HCT116 (cell line): ENCODE data around the gene APBB2. TPM values are rescaled to one million over a fixed set of nuclear protein-coding genes. Genes with fewer than 3 reads are reported as not detected.

Experiments used
- ATAC-seq: fragments of 200-7000 bp; cut with Tn5 transposase; 2 replicates; pipeline ENCODE4 v1.9.1; 2020; ENCODE audit warnings: mild to moderate bottlenecking, moderate library complexity
- BruUV-seq: library from RNA; stranded (reverse); fragments of 400-500 nt; replicated peaks from 2 replicates; lab custom pipeline; 2021; lab: Mats Ljungman, UMichigan
- CTCF ChIA-PET: fragments of 300-600 bp; sonication (Branson Sonifier 250); formaldehyde crosslinking; loops from one replicate; lab custom pipeline; 2021; ENCODE audit warnings: antibody characterized with exemption; lab: Charles Lee
- POLR2A ChIA-PET: fragments of 300-600, 350-600 bp; sonication (Branson Sonifier 250); formaldehyde crosslinking; loops from one replicate; lab custom pipeline; 2021; ENCODE audit warnings: antibody characterized with exemption; lab: Charles Lee
- RAD21 ChIA-PET, 2 experiments: fragments of 300-600 bp; sonication (Branson Sonifier 250); formaldehyde crosslinking; loops; one replicate each; lab custom pipeline; 2023; ENCODE audit warnings: low total read pairs in 2 of 2; ENCODE audit not compliant: uncharacterized antibody in 2 of 2, unreplicated experiment in 2 of 2, low non-redundant PET in 1 of 2; lab: Charles Lee
- DNase-seq: peaks from one replicate; pipeline ENCODE4 v3.0.0-alpha.2; 2010; ENCODE audit warnings: low read depth, low spot score
- H2AFZ ChIP-seq: fragments of 200-600 bp; shearing (Covaris generic), sonication (generic); 2 replicates; pipeline ENCODE4 v1.6.1; 2017; ENCODE audit warnings: low read depth, mixed run types, mixed read lengths, antibody characterized with exemption, low read length; ENCODE audit not compliant: poor library complexity, severe bottlenecking
- H3K27ac ChIP-seq: 2 replicates; pipeline ENCODE4 v1.5.1; 2012; ENCODE audit warnings: low read depth, low read length
- H3K27me3 ChIP-seq: fragments of 200-600 bp; sonication (generic); 2 replicates; pipeline ENCODE4 v1.6.1; 2016; ENCODE audit warnings: mixed run types, low read length, mixed read lengths; ENCODE audit not compliant: insufficient read depth
- H3K36me3 ChIP-seq, 2 experiments: fragments of 200-500 bp in 1 of 2; fragments of 200-600 bp in 1 of 2; sonication (Bioruptor generic) in 1 of 2; sonication (generic) in 1 of 2; 2 replicates each; pipeline versions ENCODE4 v1.5.1 to v1.6.1; 2014 to 2016; ENCODE audit warnings: low read length in 2 of 2, inconsistent platforms in 1 of 2, mixed read lengths in 1 of 2, mixed run types in 1 of 2; ENCODE audit not compliant: insufficient read depth in 2 of 2, control insufficient read depth in 1 of 2
- H3K4me1 ChIP-seq, 2 experiments: fragments of 200-600 bp in 1 of 2; sonication (generic) in 1 of 2; 2 replicates each; pipeline versions ENCODE4 v1.5.1 to v1.6.1; 2012 to 2017; ENCODE audit warnings: low read length in 2 of 2, inconsistent platforms in 1 of 2, mild to moderate bottlenecking in 1 of 2, mixed read lengths in 1 of 2, mixed run types in 1 of 2, moderate library complexity in 1 of 2; ENCODE audit not compliant: insufficient read depth in 2 of 2, control insufficient read depth in 1 of 2
- H3K4me2 ChIP-seq: fragments of 200-600 bp; sonication (generic); 2 replicates; pipeline ENCODE4 v1.6.1; 2017; ENCODE audit warnings: mixed run types, low read length, mixed read lengths
- H3K4me3 ChIP-seq, 2 experiments: fragments of 200-600 bp in 1 of 2; sonication (generic) in 1 of 2; replicated peaks in 1 of 2; 2 replicates each; pipeline ENCODE4 v1.5.1; 2011 to 2016; ENCODE audit warnings: low read length in 2 of 2, control low read depth in 1 of 2, low read depth in 1 of 2, mild to moderate bottlenecking in 1 of 2, mixed read lengths in 1 of 2, mixed run types in 1 of 2
- H3K79me2 ChIP-seq: fragments of 200-600 bp; sonication (generic); 2 replicates; pipeline ENCODE4 v1.6.1; 2017; ENCODE audit warnings: mild to moderate bottlenecking, mixed run types, low read length, moderate library complexity, mixed read lengths; ENCODE audit not compliant: insufficient read depth
- H3K9ac ChIP-seq: fragments of 200-600 bp; sonication (generic); 2 replicates; pipeline ENCODE4 v1.6.1; 2016; ENCODE audit warnings: low read length, mixed read lengths
- H3K9me2 ChIP-seq: fragments of 200-600 bp; sonication (generic), shearing (Covaris generic); 2 replicates; pipeline ENCODE4 v1.6.1; 2017; ENCODE audit warnings: mixed run types, mild to moderate bottlenecking, moderate library complexity; ENCODE audit not compliant: insufficient read depth
- H3K9me3 ChIP-seq, 2 experiments: fragments of 200-500 bp in 1 of 2; fragments of 200-600 bp in 1 of 2; sonication (Bioruptor generic) in 1 of 2; sonication (generic) in 1 of 2; 2 replicates each; pipeline ENCODE4 v1.6.1; 2014 to 2017; ENCODE audit warnings: low read length in 2 of 2, mixed read lengths in 2 of 2, inconsistent platforms in 1 of 2, low read depth in 1 of 2, mild to moderate bottlenecking in 1 of 2, mixed run types in 1 of 2, moderate library complexity in 1 of 2; ENCODE audit not compliant: control insufficient read depth in 1 of 2, insufficient read depth in 1 of 2
- H4K20me1 ChIP-seq: fragments of 200-600 bp; sonication (generic), shearing (Covaris generic); 2 replicates; pipeline ENCODE4 v1.6.1; 2017; ENCODE audit warnings: mixed run types, mild to moderate bottlenecking, moderate library complexity; ENCODE audit not compliant: insufficient read depth
- CBX3 ChIP-seq: IDR thresholded peaks from 2 replicates; pipeline ENCODE4 v1.6.1; 2012; ENCODE audit warnings: low read depth
- ELF1 ChIP-seq: IDR thresholded peaks from 2 replicates; pipeline ENCODE4 v1.6.1; 2012; ENCODE audit warnings: low read depth, borderline replicate concordance
- EZH2 ChIP-seq: fragments of 200-600 bp; sonication (generic); IDR thresholded peaks from 2 replicates; pipeline ENCODE4 v1.6.1; 2017; ENCODE audit warnings: antibody characterized with exemption, mixed run types
- JUND ChIP-seq: IDR thresholded peaks from 2 replicates; pipeline ENCODE4 v1.6.1; 2012
- POLR2A ChIP-seq: IDR thresholded peaks from 2 replicates; pipeline ENCODE4 v1.7.0; 2011; ENCODE audit warnings: borderline replicate concordance; ENCODE audit not compliant: insufficient read depth, insufficient read length; ENCODE audit errors: extremely low read depth
- POLR2AphosphoS5 ChIP-seq: IDR thresholded peaks from 2 replicates; pipeline ENCODE4 v1.6.1; 2011; ENCODE audit warnings: mild to moderate bottlenecking, low read depth, low read length, moderate library complexity
- SIN3A ChIP-seq: IDR thresholded peaks from 2 replicates; pipeline ENCODE4 v1.6.1; 2012; ENCODE audit warnings: low read depth
- YY1 ChIP-seq: IDR thresholded peaks from 2 replicates; pipeline ENCODE4 v1.6.1; 2011; ENCODE audit warnings: low read length, low read depth, moderate library complexity, mild to moderate bottlenecking; ENCODE audit not compliant: insufficient replicate concordance; ENCODE audit errors: extremely low read depth
- ZBTB33 ChIP-seq: IDR thresholded peaks from 2 replicates; pipeline ENCODE4 v1.6.1; 2011; ENCODE audit warnings: mild to moderate bottlenecking, low read length, moderate library complexity; ENCODE audit not compliant: insufficient replicate concordance; ENCODE audit errors: extremely low read depth
- ZNF274 ChIP-seq: fragments of 200-500 bp; sonication (Bioruptor generic); IDR thresholded peaks from 2 replicates; pipeline ENCODE4 v1.6.1; 2014; ENCODE audit warnings: mild to moderate bottlenecking, low read depth, low read length, inconsistent platforms
- intact Hi-C: fragments of 100-400 bp; cut with micrococcal nuclease; formaldehyde crosslinking; loops from 2 replicates; pipeline ENCODE4 v1.10.0; 2022
- total RNA-seq: library from RNA; stranded (reverse); gene quantifications from one replicate; pipeline ENCODE4 v1.2.1, GENCODE V29; 2021; ENCODE audit not compliant: unreplicated experiment
- TF ChIP-seq, protein P1 (sequence below): IDR thresholded peaks from 2 replicates; pipeline ENCODE4 v1.6.1; 2012
- TF ChIP-seq, protein P2 (sequence below), 3 experiments: fragments of 200-600 bp in 1 of 3; sonication (generic) in 1 of 3; IDR thresholded peaks in 2 of 3; conservative IDR thresholded peaks in 1 of 3; 2 replicates each; pipeline ENCODE4 v1.5.1; 2012 to 2017; ENCODE audit warnings: low read depth in 2 of 3, low read length in 2 of 3, antibody characterized with exemption in 1 of 3, borderline replicate concordance in 1 of 3, control low read depth in 1 of 3, mild to moderate bottlenecking in 1 of 3, mixed read lengths in 1 of 3, mixed run types in 1 of 3, moderate library complexity in 1 of 3; ENCODE audit not compliant: insufficient read depth in 1 of 3

APBB2 gene
- total RNA-seq, 1 experiment from 2014 or later = 72.5 TPM

DNA sequence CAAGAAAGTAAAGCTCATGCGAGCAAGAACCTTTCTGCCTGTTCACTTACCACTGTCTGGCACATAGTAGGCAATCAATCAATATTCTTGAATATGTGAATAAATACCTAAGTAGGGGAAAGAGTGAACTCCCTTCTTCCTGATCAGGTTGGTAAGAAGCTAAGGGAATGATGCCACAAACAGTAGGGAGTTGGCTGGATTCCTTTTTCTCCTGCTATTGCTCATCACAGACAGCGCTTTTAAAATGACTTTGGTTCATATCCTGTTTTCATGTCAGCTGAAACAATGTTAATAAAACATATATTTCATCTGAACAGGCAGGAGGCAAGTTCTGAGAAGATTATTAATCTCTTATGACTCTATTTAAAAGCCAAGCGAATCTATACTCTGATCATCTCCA, 365.4 kb downstream of the APBB2 start:
- no peaks in the 10 kb centered on the region for H3K36me3 ChIP-seq
- no peak overlapping the region for H3K9ac ChIP-seq
- TF ChIP-seq, protein P1, sequence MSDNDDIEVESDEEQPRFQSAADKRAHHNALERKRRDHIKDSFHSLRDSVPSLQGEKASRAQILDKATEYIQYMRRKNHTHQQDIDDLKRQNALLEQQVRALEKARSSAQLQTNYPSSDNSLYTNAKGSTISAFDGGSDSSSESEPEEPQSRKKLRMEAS = no peak
- TF ChIP-seq CBX3 = no peak
- no peak for TF ChIP-seq ZBTB33
- TF ChIP-seq SIN3A = no peak
- no peak for TF ChIP-seq JUND
- TF ChIP-seq, protein P2, sequence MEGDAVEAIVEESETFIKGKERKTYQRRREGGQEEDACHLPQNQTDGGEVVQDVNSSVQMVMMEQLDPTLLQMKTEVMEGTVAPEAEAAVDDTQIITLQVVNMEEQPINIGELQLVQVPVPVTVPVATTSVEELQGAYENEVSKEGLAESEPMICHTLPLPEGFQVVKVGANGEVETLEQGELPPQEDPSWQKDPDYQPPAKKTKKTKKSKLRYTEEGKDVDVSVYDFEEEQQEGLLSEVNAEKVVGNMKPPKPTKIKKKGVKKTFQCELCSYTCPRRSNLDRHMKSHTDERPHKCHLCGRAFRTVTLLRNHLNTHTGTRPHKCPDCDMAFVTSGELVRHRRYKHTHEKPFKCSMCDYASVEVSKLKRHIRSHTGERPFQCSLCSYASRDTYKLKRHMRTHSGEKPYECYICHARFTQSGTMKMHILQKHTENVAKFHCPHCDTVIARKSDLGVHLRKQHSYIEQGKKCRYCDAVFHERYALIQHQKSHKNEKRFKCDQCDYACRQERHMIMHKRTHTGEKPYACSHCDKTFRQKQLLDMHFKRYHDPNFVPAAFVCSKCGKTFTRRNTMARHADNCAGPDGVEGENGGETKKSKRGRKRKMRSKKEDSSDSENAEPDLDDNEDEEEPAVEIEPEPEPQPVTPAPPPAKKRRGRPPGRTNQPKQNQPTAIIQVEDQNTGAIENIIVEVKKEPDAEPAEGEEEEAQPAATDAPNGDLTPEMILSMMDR (IDR thresholded peaks at IDR 0.05 in 2 of 3, conservative IDR thresholded peaks at IDR 0.05 in 1 of 3; ENCODE audit: borderline replicate concordance in 1 of 3, insufficient read depth in 1 of 3, low read depth in 2 of 3, low read length in 2 of 3) = no peak
- no peak for TF ChIP-seq POLR2A
- TF ChIP-seq YY1 = no peak
- TF ChIP-seq EZH2 = no peak
- no peak for TF ChIP-seq ZNF274
- no peak for TF ChIP-seq ELF1
- no peak for TF ChIP-seq POLR2AphosphoS5
- no peak overlapping the region for H3K4me2 ChIP-seq
- intact Hi-C loops = no loop called here
- no peak for DNase-seq
- BruUV-seq = no TSS peak
- no peaks in the 10 kb centered on the region; the same call in 1 of the 2 replicates for H4K20me1 ChIP-seq
- ATAC-seq = no peak
- ChIA-PET CTCF (interaction anchor here (1.2 kb wide), 1 partner anchor 8 kb away, joined by 3 read pairs; no protein-coding TSS in a partner anchor), RAD21 (no interaction called here), POLR2A (interaction anchor here (0.7 kb wide), 1 partner anchor 8 kb away, joined by 3 read pairs; no protein-coding TSS in a partner anchor)
- no peaks in the 10 kb centered on the region for H3K9me2 ChIP-seq
- H3K4me3 ChIP-seq = no peak overlapping the region
- no peak overlapping the region for H3K27ac ChIP-seq
- H3K27me3 ChIP-seq = no peaks in the 10 kb centered on the region
- H3K4me1 ChIP-seq = no peaks in the 10 kb centered on the region
- no peak overlapping the region for H2AFZ ChIP-seq
- no peaks in the 10 kb centered on the region for H3K79me2 ChIP-seq
- H3K9me3 ChIP-seq = no peaks in the 10 kb centered on the region
